ENCODE measurements around the gene ANTXR2. TPM values are rescaled to one million over a fixed set of nuclear protein-coding genes. Genes with fewer than 3 reads are reported as not detected.

The ANTXR2 gene
- total RNA-seq, 2 experiments from 2014 or later: 15.3 to 16.7 TPM

GRCh38 chr4:79899481-79899880 is 173.5 kb downstream of the ANTXR2 start:
- intact Hi-C loops (cut with DNase I, micrococcal nuclease): no loop called here
- Mint-ChIP-seq H3K4me1 (ENCODE audit: low read depth) (no peaks in the 10 kb centered on the region), H3K9me3 (peaks cover 2% of the 10 kb centered on the region), H3K36me3 (ENCODE audit: low read depth) (peaks cover 12% of the 10 kb centered on the region), H3K27me3 (no peaks in the 10 kb centered on the region), H3K27ac (no peak overlapping the region), H3K4me3 (no peak overlapping the region)
- no peaks in the 10 kb centered on the region for H3K4me1 ChIP-seq (ENCODE audit: insufficient read depth, low read length)
- CTCF ChIA-PET: no interaction called here
- no peak for TF ChIP-seq CTCF (IDR thresholded peaks at IDR 0.05)
- no peaks in the 10 kb centered on the region for H3K36me3 ChIP-seq (ENCODE audit: insufficient read depth, low read length)
- no peaks in the 10 kb centered on the region for H3K9me3 ChIP-seq (ENCODE audit: control insufficient read depth in 1 of 2, insufficient read depth in 1 of 2, low read length in 2 of 2)
- DNase-seq (no peak), ATAC-seq (ENCODE audit: poor library complexity) (no peak)
- no peak overlapping the region for H3K4me3 ChIP-seq (ENCODE audit: low read length)
- H3K27me3 ChIP-seq (ENCODE audit: control insufficient read depth in 1 of 2, insufficient read depth in 2 of 2, low read length in 2 of 2): no peaks in the 10 kb centered on the region
- POLR2A ChIA-PET: interaction anchor here (0.5 kb wide), 1 partner anchor 12 kb away, joined by 3 read pairs; no protein-coding TSS in a partner anchor
- H3K27ac ChIP-seq (ENCODE audit: low read depth in 1 of 2, low read length in 2 of 2): no peak overlapping the region

GRCh38 chr4:79898055-79898454 is 175.0 kb downstream of the ANTXR2 start:
- ChIA-PET CTCF (no interaction called here), POLR2A (no interaction called here)
- H3K36me3 ChIP-seq (ENCODE audit: insufficient read depth, low read length): no peaks in the 10 kb centered on the region
- H3K4me3 ChIP-seq (ENCODE audit: low read length): no peak overlapping the region
- intact Hi-C loops (cut with DNase I, micrococcal nuclease): no loop called here
- Mint-ChIP-seq H3K36me3 (ENCODE audit: low read depth) (peaks cover 5% of the 10 kb centered on the region), H3K27ac (no peak overlapping the region), H3K4me3 (no peak overlapping the region), H3K4me1 (ENCODE audit: low read depth) (no peaks in the 10 kb centered on the region), H3K27me3 (peaks cover 4% of the 10 kb centered on the region), H3K9me3 (peaks cover 2% of the 10 kb centered on the region)
- no peak for DNase-seq
- H3K9me3 ChIP-seq (ENCODE audit: control insufficient read depth in 1 of 2, insufficient read depth in 1 of 2, low read length in 2 of 2): no peaks in the 10 kb centered on the region
- ATAC-seq (ENCODE audit: poor library complexity): no peak
- no peak for TF ChIP-seq CTCF (IDR thresholded peaks at IDR 0.05)
- no peaks in the 10 kb centered on the region for H3K4me1 ChIP-seq (ENCODE audit: insufficient read depth, low read length)
- H3K27ac ChIP-seq (ENCODE audit: low read depth in 1 of 2, low read length in 2 of 2): no peak overlapping the region
- no peaks in the 10 kb centered on the region for H3K27me3 ChIP-seq (ENCODE audit: control insufficient read depth in 1 of 2, insufficient read depth in 2 of 2, low read length in 2 of 2)

GRCh38 chr4:79897174-79897573 is 175.9 kb downstream of the ANTXR2 start:
- Histone ChIP-seq H3K4me1 (ENCODE audit: insufficient read depth, low read length) (no peaks in the 10 kb centered on the region), H3K4me3 (ENCODE audit: low read length) (no peak overlapping the region), H3K27me3 (ENCODE audit: control insufficient read depth in 1 of 2, insufficient read depth in 2 of 2, low read length in 2 of 2) (no peaks in the 10 kb centered on the region), H3K36me3 (ENCODE audit: insufficient read depth, low read length) (no peaks in the 10 kb centered on the region), H3K9me3 (ENCODE audit: control insufficient read depth in 1 of 2, insufficient read depth in 1 of 2, low read length in 2 of 2) (no peaks in the 10 kb centered on the region), H3K27ac (ENCODE audit: low read depth in 1 of 2, low read length in 2 of 2) (no peak overlapping the region)
- peaks cover 4% of the 10 kb centered on the region for H3K27me3 Mint-ChIP-seq
- no peak for ATAC-seq (ENCODE audit: poor library complexity)
- CTCF ChIA-PET: no interaction called here
- no peak for TF ChIP-seq CTCF (IDR thresholded peaks at IDR 0.05)
- no peaks in the 10 kb centered on the region for H3K36me3 Mint-ChIP-seq (ENCODE audit: low read depth)
- H3K9me3 Mint-ChIP-seq: peaks cover 2% of the 10 kb centered on the region
- no peaks in the 10 kb centered on the region for H3K4me1 Mint-ChIP-seq (ENCODE audit: low read depth)
- no peak overlapping the region for H3K27ac Mint-ChIP-seq
- no peak overlapping the region for H3K4me3 Mint-ChIP-seq
- POLR2A ChIA-PET: no interaction called here
- DNase-seq: no peak
- intact Hi-C loops (cut with DNase I, micrococcal nuclease): no loop called here

Data from CD4-positive, alpha-beta T cell (primary cell).